Endothelial cell of hepatic sinusoid (primary cell): ENCODE data around the gene ALG10B.

ENCODE experiments used
- in situ Hi-C: cut with HindIII; loops from 2 replicates; pipeline ENCODE4 v1.10.0; 2017; ENCODE audit warnings: low sequenced_read_pairs

The ALG10B gene

DNA sequence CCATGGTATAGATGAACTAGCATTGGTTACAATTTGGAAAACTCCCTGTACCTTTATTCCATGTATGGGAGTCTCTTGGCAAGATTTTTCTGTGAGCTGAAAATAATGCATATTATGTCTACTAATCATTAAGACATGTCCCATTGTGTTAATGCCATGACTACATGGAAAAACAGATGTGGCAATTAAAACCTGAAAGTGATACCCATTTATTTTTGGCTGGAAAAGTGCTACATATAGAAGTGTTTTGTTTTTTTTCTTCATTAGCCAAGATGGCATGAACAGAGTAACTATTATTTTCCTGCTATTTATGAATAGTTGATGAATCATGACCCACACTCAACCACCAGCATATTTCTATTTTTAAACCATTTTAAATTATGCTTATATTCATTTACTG is 58.2 kb downstream of the ALG10B start:
- in situ Hi-C loops, result no loop called here
